ENCODE results near the gene PIP4K2C.

Gene PIP4K2C

GRCh38 chr12:57590864-57591781, at the start of gene PIP4K2C:
TSS of gene PIP4K2C (plus strand) at chr12:57591192. CDS start at chr12:57591290, 98 bp downstream.
- peak; percentile 60 for DNase-seq (ENCODE audit: low read depth)

- no peak for DNase-seq (ENCODE audit: low read depth)
Observed at GRCh38 chr12:57541717-57542116, 49.3 kb upstream of the PIP4K2C start.

- DNase-seq (ENCODE audit: low read depth): no peak
Observed at GRCh38 chr12:57543581-57543980, 47.4 kb upstream of the PIP4K2C start.

GRCh38 chr12:57545809-57546437, 45.1 kb upstream of the PIP4K2C start:
- no peak for DNase-seq (ENCODE audit: low read depth)

- DNase-seq (ENCODE audit: low read depth): peak; percentile 83
Observed at GRCh38 chr12:57546438-57547287, 44.3 kb upstream of the PIP4K2C start, which contains the start of gene DCTN2. TSS of gene DCTN2 (minus strand) at chr12:57547192. CDS start at chr12:57547063, 129 bp downstream.

GRCh38 chr12:57547288-57548012, 43.5 kb upstream of the PIP4K2C start:
- DNase-seq (ENCODE audit: low read depth): no peak

GRCh38 chr12:57548013-57548315, 43.0 kb upstream of the PIP4K2C start:
- no peak for DNase-seq (ENCODE audit: low read depth)

GRCh38 chr12:57548488-57548887, 42.5 kb upstream of the PIP4K2C start:
- DNase-seq (ENCODE audit: low read depth): no peak

- DNase-seq (ENCODE audit: low read depth): no peak
Observed at GRCh38 chr12:57549203-57549908, 41.6 kb upstream of the PIP4K2C start.

GRCh38 chr12:57549909-57550640, 40.9 kb upstream of the PIP4K2C start, which contains the start of gene KIF5A:
TSS of gene KIF5A (plus strand) at chr12:57550044. CDS start at chr12:57550272, 228 bp downstream.
- DNase-seq (ENCODE audit: low read depth): no peak

GRCh38 chr12:57550641-57551549, 40.1 kb upstream of the PIP4K2C start:
- DNase-seq (ENCODE audit: low read depth): no peak

GRCh38 chr12:57551637-57552305, 39.2 kb upstream of the PIP4K2C start:
- DNase-seq (ENCODE audit: low read depth): no peak

- DNase-seq (ENCODE audit: low read depth): no peak
Observed at GRCh38 chr12:57552306-57552651, 38.7 kb upstream of the PIP4K2C start.

- DNase-seq (ENCODE audit: low read depth): no peak
Observed at GRCh38 chr12:57552835-57553313, 38.1 kb upstream of the PIP4K2C start.

GRCh38 chr12:57553343-57554202, 37.4 kb upstream of the PIP4K2C start:
- no peak for DNase-seq (ENCODE audit: low read depth)

GRCh38 chr12:57554453-57554852, 36.5 kb upstream of the PIP4K2C start:
- DNase-seq (ENCODE audit: low read depth): no peak

- DNase-seq (ENCODE audit: low read depth): no peak
Observed at GRCh38 chr12:57554897-57555296, 36.1 kb upstream of the PIP4K2C start.

GRCh38 chr12:57558864-57559263, 32.1 kb upstream of the PIP4K2C start:
- DNase-seq (ENCODE audit: low read depth): no peak
